Progenitor cell of endocrine pancreas (in vitro differentiated cells): ENCODE results near the gene YWHAH. TPM values are rescaled to one million over a fixed set of nuclear protein-coding genes. Genes with fewer than 3 reads are reported as not detected.

ENCODE experiments used
- DNase-seq: peaks from one replicate; pipeline ENCODE4 v3.0.0; 2021; ENCODE audit warnings: low spot score; ENCODE audit not compliant: unreplicated experiment
- H3K27ac Mint-ChIP-seq: 2 replicates; pipeline ENCODE4 v1.8.0; 2021; ENCODE audit warnings: mild to moderate bottlenecking, moderate library complexity, mixed read lengths
- H3K27me3 Mint-ChIP-seq: 2 replicates; pipeline ENCODE4 v1.8.0; 2021; ENCODE audit warnings: mixed read lengths
- H3K36me3 Mint-ChIP-seq: 2 replicates; pipeline ENCODE4 v1.8.0; 2022; ENCODE audit warnings: mixed read lengths; ENCODE audit not compliant: insufficient read depth
- H3K4me1 Mint-ChIP-seq: 2 replicates; pipeline ENCODE4 v1.8.0; 2021; ENCODE audit warnings: low read depth, mixed read lengths
- H3K4me3 Mint-ChIP-seq: 2 replicates; pipeline ENCODE4 v1.8.0; 2021; ENCODE audit warnings: low read depth, mild to moderate bottlenecking, moderate library complexity, mixed read lengths
- H3K9me3 Mint-ChIP-seq: 2 replicates; pipeline ENCODE4 v1.8.0; 2021; ENCODE audit warnings: low read depth, mixed read lengths
- total RNA-seq: library from RNA; stranded (reverse); gene quantifications from 2 replicates; pipeline ENCODE4 v1.2.1, GENCODE V29; 2021
- TF ChIP-seq, protein P1 (sequence below): fragments of 200-600 bp; sonication (generic); IDR thresholded peaks from one replicate; pipeline ENCODE4 v1.5.0; 2021; ENCODE audit warnings: antibody characterized with exemption, mild to moderate bottlenecking; ENCODE audit not compliant: unreplicated experiment

YWHAH gene
- total RNA-seq, 1 donor from 2014 or later: 111 TPM

DNA sequence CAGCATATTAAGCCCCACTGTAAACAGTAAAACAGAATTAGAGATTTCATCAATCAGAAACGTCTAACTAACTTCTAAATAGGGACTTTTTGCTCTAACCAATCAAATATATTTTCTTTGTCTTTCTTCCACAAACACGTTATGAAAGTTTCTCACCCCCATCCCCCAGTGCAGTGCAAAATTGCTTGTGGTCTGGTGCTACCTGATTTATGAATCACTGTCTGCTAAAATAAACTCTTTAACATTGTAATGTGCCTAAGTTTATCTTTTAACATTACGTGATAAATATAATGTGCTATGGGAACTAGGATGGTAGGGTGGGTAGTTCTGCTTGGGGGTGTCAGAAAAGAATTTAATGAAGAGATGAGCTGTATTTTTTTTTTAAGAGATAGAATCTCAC, 51.5 kb downstream of the YWHAH start:
- no peak for DNase-seq
- H3K27ac Mint-ChIP-seq: no peak overlapping the region
- peaks cover 7% of the 10 kb centered on the region for H3K27me3 Mint-ChIP-seq
- H3K36me3 Mint-ChIP-seq: no peaks in the 10 kb centered on the region
- H3K9me3 Mint-ChIP-seq: no peaks in the 10 kb centered on the region
- TF ChIP-seq, protein P1, sequence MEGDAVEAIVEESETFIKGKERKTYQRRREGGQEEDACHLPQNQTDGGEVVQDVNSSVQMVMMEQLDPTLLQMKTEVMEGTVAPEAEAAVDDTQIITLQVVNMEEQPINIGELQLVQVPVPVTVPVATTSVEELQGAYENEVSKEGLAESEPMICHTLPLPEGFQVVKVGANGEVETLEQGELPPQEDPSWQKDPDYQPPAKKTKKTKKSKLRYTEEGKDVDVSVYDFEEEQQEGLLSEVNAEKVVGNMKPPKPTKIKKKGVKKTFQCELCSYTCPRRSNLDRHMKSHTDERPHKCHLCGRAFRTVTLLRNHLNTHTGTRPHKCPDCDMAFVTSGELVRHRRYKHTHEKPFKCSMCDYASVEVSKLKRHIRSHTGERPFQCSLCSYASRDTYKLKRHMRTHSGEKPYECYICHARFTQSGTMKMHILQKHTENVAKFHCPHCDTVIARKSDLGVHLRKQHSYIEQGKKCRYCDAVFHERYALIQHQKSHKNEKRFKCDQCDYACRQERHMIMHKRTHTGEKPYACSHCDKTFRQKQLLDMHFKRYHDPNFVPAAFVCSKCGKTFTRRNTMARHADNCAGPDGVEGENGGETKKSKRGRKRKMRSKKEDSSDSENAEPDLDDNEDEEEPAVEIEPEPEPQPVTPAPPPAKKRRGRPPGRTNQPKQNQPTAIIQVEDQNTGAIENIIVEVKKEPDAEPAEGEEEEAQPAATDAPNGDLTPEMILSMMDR: no peak
- peaks cover 3% of the 10 kb centered on the region for H3K4me1 Mint-ChIP-seq
- H3K4me3 Mint-ChIP-seq: no peak overlapping the region

GRCh38 chr22:31998784-31999385, 54.5 kb downstream of the YWHAH start:
- TF ChIP-seq, protein P1: no peak
- Mint-ChIP-seq H3K9me3 (no peaks in the 10 kb centered on the region), H3K27me3 (peaks cover 7% of the 10 kb centered on the region), H3K36me3 (no peaks in the 10 kb centered on the region), H3K4me1 (peaks cover 3% of the 10 kb centered on the region), H3K4me3 (no peak overlapping the region), H3K27ac (no peak overlapping the region)
- no peak for DNase-seq

GRCh38 chr22:32000181-32000580, 55.8 kb downstream of the YWHAH start:
- H3K9me3 Mint-ChIP-seq: no peaks in the 10 kb centered on the region
- no peak overlapping the region for H3K4me3 Mint-ChIP-seq
- H3K27me3 Mint-ChIP-seq: peaks cover 7% of the 10 kb centered on the region
- TF ChIP-seq, protein P1: no peak
- H3K36me3 Mint-ChIP-seq: no peaks in the 10 kb centered on the region
- H3K27ac Mint-ChIP-seq: no peak overlapping the region
- no peak for DNase-seq
- peaks cover 3% of the 10 kb centered on the region for H3K4me1 Mint-ChIP-seq

DNA sequence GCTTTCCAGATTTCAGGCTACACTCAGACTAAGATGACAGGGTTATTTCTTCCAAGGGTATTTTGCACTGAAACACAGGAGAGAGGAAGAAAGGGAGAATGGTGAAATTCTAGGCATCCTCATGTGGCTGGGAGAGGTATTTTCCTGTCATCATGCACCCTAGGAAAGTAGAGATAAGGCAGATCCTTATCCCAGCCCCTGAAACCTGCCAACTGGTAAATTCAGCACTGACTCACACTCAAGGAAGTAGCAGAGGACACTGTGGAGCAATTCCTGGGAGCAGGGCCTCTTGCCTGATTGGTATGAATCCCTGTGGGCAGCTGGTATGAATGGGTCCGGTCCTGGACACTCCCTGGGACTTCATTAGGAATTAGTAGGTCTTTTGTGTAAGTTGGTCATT, 61.1 kb downstream of the YWHAH start:
- DNase-seq: no peak
- TF ChIP-seq, protein P1: no peak
- no peaks in the 10 kb centered on the region for H3K36me3 Mint-ChIP-seq
- H3K9me3 Mint-ChIP-seq: no peaks in the 10 kb centered on the region
- peaks cover 9% of the 10 kb centered on the region for H3K27me3 Mint-ChIP-seq
- peaks cover 1% of the 10 kb centered on the region for H3K4me1 Mint-ChIP-seq
- no peak overlapping the region for H3K4me3 Mint-ChIP-seq
- H3K27ac Mint-ChIP-seq: no peak overlapping the region

Other genes starting within 250 kb of the YWHAH start
- gene PRR14L, start 194.4 kb upstream of the YWHAH start, total RNA-seq: 77.6 and 87.2 TPM in 2 replicates
- gene DEPDC5, start 190.5 kb upstream of the YWHAH start, total RNA-seq: 33.0 and 39.8 TPM in 2 replicates
- gene SLC5A1, start 98.7 kb downstream of the YWHAH start, total RNA-seq: not detected in 2 replicates
- 13.2 and 13.9 TPM in 2 replicates for gene C22orf42, start 214.8 kb downstream of the YWHAH start, total RNA-seq